GM20000 (cell line): ENCODE measurements around the gene POLQ.

Experiments used
- DNase-seq: peaks from one replicate; pipeline ENCODE4 v3.0.0; 2012; ENCODE audit warnings: low spot score
- TF ChIP-seq, protein P1 (sequence below): IDR thresholded peaks from 2 replicates; pipeline ENCODE4 v1.5.1; 2012; ENCODE audit warnings: mild to moderate bottlenecking, control low read depth; ENCODE audit errors: extremely low read depth, missing control alignments

Gene POLQ

DNA sequence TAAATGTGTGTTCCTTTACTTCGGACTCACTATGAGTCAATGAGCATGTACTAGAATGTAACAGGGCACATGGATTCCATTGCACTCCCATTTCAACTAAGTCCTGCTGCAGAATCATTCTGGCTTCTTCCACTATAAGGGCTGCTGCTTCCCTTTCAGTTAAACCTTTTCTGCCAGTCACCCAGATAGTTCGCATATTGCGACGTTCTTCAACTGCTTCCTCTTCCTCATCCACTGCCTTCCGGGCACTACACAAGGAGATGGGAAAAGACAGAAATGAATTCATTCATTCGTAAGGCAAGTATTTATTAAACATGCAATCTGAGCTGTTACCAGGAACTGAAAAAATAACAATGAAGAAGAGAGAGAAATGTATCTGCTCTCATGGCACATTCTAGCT lies 55.6 kb downstream of the POLQ start:
- DNase-seq: no peak
- TF ChIP-seq, protein P1, sequence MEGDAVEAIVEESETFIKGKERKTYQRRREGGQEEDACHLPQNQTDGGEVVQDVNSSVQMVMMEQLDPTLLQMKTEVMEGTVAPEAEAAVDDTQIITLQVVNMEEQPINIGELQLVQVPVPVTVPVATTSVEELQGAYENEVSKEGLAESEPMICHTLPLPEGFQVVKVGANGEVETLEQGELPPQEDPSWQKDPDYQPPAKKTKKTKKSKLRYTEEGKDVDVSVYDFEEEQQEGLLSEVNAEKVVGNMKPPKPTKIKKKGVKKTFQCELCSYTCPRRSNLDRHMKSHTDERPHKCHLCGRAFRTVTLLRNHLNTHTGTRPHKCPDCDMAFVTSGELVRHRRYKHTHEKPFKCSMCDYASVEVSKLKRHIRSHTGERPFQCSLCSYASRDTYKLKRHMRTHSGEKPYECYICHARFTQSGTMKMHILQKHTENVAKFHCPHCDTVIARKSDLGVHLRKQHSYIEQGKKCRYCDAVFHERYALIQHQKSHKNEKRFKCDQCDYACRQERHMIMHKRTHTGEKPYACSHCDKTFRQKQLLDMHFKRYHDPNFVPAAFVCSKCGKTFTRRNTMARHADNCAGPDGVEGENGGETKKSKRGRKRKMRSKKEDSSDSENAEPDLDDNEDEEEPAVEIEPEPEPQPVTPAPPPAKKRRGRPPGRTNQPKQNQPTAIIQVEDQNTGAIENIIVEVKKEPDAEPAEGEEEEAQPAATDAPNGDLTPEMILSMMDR: no peak

DNA sequence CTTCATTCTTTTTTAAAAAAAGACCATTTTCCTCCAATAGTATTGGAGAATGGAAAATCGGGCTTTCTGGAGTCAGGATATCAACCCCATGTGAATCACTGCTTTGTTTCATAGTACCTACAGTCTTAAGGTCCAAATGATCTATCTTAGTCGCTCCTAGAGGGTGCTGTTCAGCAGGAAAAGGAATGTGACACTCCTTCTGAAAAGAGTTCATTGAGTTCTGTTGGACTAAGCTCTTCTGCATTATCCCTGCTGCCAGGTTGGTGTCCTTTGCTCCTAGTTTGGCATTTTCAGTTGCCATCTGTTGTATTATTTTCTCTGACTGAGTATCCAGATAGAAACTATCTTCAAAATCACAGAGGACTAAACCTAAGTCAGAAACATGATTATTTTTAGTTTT lies 57.2 kb downstream of the POLQ start:
- TF ChIP-seq, protein P1: no peak
- no peak for DNase-seq

DNA sequence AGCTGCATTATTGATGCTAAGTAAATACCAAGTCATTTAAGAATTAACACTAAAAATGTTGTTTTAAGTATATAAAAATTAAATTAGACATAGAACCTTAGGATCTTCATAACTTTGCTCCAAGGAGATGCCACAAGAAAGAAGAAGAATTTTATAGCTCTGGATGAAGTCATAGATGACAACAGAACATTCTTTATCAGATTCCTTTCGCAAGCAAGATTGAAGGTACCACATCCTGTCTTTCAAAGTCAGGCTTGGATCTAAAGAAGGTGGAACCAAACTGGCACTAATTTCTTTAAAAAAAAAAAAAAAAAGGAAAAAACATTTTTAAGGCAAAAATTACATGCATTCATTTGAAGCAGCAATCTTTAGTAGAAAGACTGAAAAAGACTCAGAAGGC lies 62.5 kb downstream of the POLQ start:
- TF ChIP-seq, protein P1: no peak
- DNase-seq: no peak

DNA sequence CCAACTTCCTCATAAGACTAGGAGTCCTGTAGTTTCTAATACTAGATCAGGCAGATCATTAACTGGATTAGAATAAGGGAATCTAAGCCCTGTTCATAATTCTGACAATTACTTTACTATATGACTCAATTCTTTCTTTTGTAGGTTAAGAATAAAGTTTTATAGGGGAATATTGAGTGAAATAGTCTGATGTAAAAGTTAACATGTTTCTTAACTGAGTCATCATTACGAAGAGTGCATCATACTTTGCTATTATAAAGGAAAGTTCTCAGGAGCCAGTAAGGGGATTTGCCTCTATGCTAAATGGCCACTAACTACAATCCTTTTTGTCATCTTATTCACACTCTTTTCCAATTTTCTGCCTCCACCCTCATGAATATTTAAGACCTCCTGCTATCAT lies 63.1 kb downstream of the POLQ start:
- DNase-seq: no peak
- TF ChIP-seq, protein P1: no peak

DNA sequence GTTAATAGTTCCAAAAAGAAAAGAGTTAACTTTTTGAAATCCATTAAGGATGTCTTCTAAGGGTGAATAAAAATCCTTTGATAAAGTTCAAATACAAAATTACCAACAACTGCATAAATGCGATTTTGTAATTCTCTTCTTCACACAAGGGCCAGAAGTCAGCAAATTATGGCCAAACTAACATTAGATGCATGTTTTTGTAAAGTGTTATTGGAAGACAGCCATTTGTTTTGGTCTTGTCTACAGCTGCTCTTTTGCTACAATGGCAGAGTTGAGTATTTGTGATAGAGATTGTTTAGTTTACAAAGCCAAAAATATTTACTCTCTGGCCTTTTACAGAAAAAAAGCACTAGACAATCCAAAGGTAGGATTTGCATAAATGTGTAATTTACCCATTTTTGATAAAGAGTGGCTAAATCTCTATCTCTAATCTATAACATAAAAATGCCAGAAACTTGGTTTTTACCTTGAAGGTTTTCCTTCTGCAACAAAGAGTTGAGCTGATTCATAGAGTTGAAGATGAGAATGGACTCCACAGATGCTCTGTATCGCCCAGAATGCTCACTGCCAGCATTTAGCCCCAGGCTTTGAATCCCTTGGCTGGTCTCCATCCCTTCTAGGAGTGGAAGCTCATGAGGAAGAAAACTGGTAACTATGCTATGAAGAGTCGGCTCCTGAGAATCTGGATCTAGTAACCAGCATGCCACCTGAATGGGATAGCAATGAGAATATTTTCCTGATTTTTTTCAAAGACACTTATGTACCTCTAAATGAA lies 64.5 kb downstream of the POLQ start:
- TF ChIP-seq, protein P1: no peak
- no peak for DNase-seq

DNA sequence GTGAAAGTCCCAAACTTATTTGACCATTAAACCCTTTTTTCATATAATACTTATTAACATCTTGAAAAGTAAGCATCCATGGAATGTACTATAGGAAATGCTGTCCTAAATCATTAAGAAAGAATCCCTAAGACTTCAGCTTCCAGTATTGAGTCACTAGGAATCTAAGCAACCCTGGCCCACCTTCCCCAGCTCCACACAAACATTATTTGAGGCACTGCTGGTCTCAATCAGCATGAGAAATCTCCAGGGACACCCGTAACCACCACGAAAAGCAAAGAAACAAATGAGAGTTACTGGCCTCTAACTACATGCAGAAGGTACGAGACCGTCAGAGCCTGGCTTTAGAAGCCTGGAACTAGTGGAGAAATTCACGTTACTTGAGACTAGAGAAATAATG lies 68.2 kb downstream of the POLQ start:
- TF ChIP-seq, protein P1: no peak
- DNase-seq: no peak

DNA sequence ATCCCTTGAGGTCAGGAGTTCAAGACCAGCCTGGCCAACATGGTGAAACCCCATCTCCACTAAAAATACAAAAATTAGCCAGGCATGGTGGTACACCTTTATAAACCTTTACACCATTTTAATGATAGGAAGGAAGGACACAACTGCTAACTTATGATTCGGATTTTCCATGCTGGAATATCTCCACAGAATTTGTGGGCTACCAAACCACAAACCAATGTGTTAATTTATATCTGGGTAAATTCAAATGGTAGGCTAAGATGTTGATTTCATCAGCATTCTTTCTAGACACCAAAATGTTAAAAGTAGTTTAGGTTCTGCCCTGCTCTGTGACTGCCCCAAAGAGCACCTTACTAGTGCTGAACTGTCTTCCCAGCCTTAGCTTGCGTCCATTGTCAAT lies 72.8 kb downstream of the POLQ start:
- TF ChIP-seq, protein P1: no peak
- DNase-seq: no peak
